G401.6 (cell line): ENCODE data around the gene SLC18A3.
A peak's percentile ranks its signal among the peaks of the same experiment; 100 is the strongest.

Experiments used
- FAIRE-seq: peaks from 2 replicates; lab custom pipeline; 2012; peaks lifted over from hg19 to GRCh38; lab: Jason Lieb, UNC

SLC18A3 gene

GRCh38 chr10:49610114-49610457 lies at the start of gene SLC18A3:
Gene SLC18A3 (plus strand): TSS chr10:49610310. CDS start chr10:49610741, 431 bp downstream.
- no peak for FAIRE-seq

GRCh38 chr10:49560526-49560925 lies 49.6 kb upstream of the SLC18A3 start:
- FAIRE-seq, result no peak

- no peak for FAIRE-seq
These were observed 47.2 kb upstream of the SLC18A3 start for GRCh38 chr10:49562893-49563292.

- FAIRE-seq, result no peak
These were observed 45.6 kb upstream of the SLC18A3 start for GRCh38 chr10:49564461-49565009.

GRCh38 chr10:49567810-49568209 lies 42.3 kb upstream of the SLC18A3 start:
- FAIRE-seq, result no peak

- FAIRE-seq, result no peak
These were observed 41.9 kb upstream of the SLC18A3 start for GRCh38 chr10:49568235-49568634.

GRCh38 chr10:49569031-49569631 lies 41.0 kb upstream of the SLC18A3 start:
- no peak for FAIRE-seq

- FAIRE-seq, result no peak
These were observed 38.7 kb upstream of the SLC18A3 start for GRCh38 chr10:49571388-49571787.

GRCh38 chr10:49572594-49573114 lies 37.5 kb upstream of the SLC18A3 start:
- no peak for FAIRE-seq

- FAIRE-seq, result no peak
These were observed 34.5 kb upstream of the SLC18A3 start for GRCh38 chr10:49575489-49576072.

GRCh38 chr10:49577182-49577925 lies 32.8 kb upstream of the SLC18A3 start:
- no peak for FAIRE-seq

GRCh38 chr10:49578392-49578791 lies 31.7 kb upstream of the SLC18A3 start:
- no peak for FAIRE-seq

GRCh38 chr10:49579621-49580020 lies 30.5 kb upstream of the SLC18A3 start:
- no peak for FAIRE-seq

GRCh38 chr10:49585387-49585786 lies 24.7 kb upstream of the SLC18A3 start:
- FAIRE-seq, result no peak

GRCh38 chr10:49587981-49588380 lies 22.1 kb upstream of the SLC18A3 start:
- no peak for FAIRE-seq

GRCh38 chr10:49592726-49593563 lies 17.2 kb upstream of the SLC18A3 start:
- no peak for FAIRE-seq

- no peak for FAIRE-seq
These were observed 16.6 kb upstream of the SLC18A3 start for GRCh38 chr10:49593564-49593875.

GRCh38 chr10:49593998-49594397 lies 16.1 kb upstream of the SLC18A3 start:
- FAIRE-seq, result no peak

- FAIRE-seq, result peak; percentile 85
These were observed 15.5 kb upstream of the SLC18A3 start for GRCh38 chr10:49594594-49594993.

- FAIRE-seq, result no peak
These were observed 15.0 kb upstream of the SLC18A3 start for GRCh38 chr10:49595003-49595712.

GRCh38 chr10:49595713-49596492 lies 14.2 kb upstream of the SLC18A3 start:
- no peak for FAIRE-seq
